Hematopoietic multipotent progenitor cell treated with erythropoietin and hydrocortisone succinate and interleukin-3 and kit ligand, for 6 days (in vitro differentiated cells): ENCODE results near the gene ABHD12.
A peak's percentile ranks its signal among the peaks of the same experiment; 100 is the strongest.
"Not testable (repeated sequence)": the region's sequence is repeated elsewhere in the genome, so short reads cannot be mapped to it uniquely, and the experiment has no call there.

ENCODE experiments used
- DNase-seq: peaks from one replicate; pipeline ENCODE4 v3.0.0-alpha.2; 2015

ABHD12 gene

GRCh38 chr20:25320035-25320800, 70.4 kb downstream of the ABHD12 start:
- no peak for DNase-seq

- DNase-seq, result no peak
These were observed 71.2 kb downstream of the ABHD12 start for GRCh38 chr20:25319241-25320034.

- no peak for DNase-seq
These were observed 72.0 kb downstream of the ABHD12 start for GRCh38 chr20:25318471-25319240.

- no peak for DNase-seq
These were observed 73.1 kb downstream of the ABHD12 start for GRCh38 chr20:25317351-25318075.

- no peak for DNase-seq
These were observed 74.0 kb downstream of the ABHD12 start for GRCh38 chr20:25316506-25317190.

- no peak for DNase-seq
These were observed 75.0 kb downstream of the ABHD12 start for GRCh38 chr20:25315418-25316210.

- no peak for DNase-seq
These were observed 75.9 kb downstream of the ABHD12 start for GRCh38 chr20:25314497-25315417.

GRCh38 chr20:25313593-25313992, 77.0 kb downstream of the ABHD12 start:
- no peak for DNase-seq

- DNase-seq, result not testable (repeated sequence)
These were observed 77.9 kb downstream of the ABHD12 start for GRCh38 chr20:25312716-25313115.

- DNase-seq, result no peak
These were observed 79.5 kb downstream of the ABHD12 start for GRCh38 chr20:25310921-25311728.

GRCh38 chr20:25310268-25310920, 80.2 kb downstream of the ABHD12 start:
- DNase-seq, result peak; percentile 81

- peak; percentile 35 for DNase-seq
These were observed 81.0 kb downstream of the ABHD12 start for GRCh38 chr20:25309395-25310267.

GRCh38 chr20:25308671-25309394, 81.8 kb downstream of the ABHD12 start:
- DNase-seq, result no peak

GRCh38 chr20:25308083-25308491, 82.5 kb downstream of the ABHD12 start:
- no peak for DNase-seq

- DNase-seq, result no peak
These were observed 83.4 kb downstream of the ABHD12 start for GRCh38 chr20:25306991-25307903.
